Endothelial cell of umbilical vein (primary cell): ENCODE measurements around the gene GIGYF2. TPM values are rescaled to one million over a fixed set of nuclear protein-coding genes. Genes with fewer than 3 reads are reported as not detected.

Experiments used
- BruUV-seq: library from RNA; stranded (reverse); fragments of 400-500 nt; replicated peaks from 2 replicates; lab custom pipeline; 2021; lab: Mats Ljungman, UMichigan
- CTCF ChIA-PET: fragments of 300-600, 350-600 bp; sonication (Branson Sonifier 250); formaldehyde crosslinking; loops from one replicate; lab custom pipeline; 2021; ENCODE audit warnings: antibody characterized with exemption, inconsistent platforms; lab: Charles Lee
- POLR2A ChIA-PET: fragments of 300-600, 350-600 bp; sonication (Branson Sonifier 250); formaldehyde crosslinking; loops from one replicate; lab custom pipeline; 2021; ENCODE audit warnings: antibody characterized with exemption, inconsistent platforms; lab: Charles Lee
- DNase-seq: peaks from one replicate; pipeline ENCODE4 v3.0.0-alpha.2; 2011; ENCODE audit warnings: low read depth, low spot score
- FAIRE-seq: peaks from 2 replicates; lab custom pipeline; 2011; peaks lifted over from hg19 to GRCh38; lab: Jason Lieb, UNC
- H2AFZ ChIP-seq: 2 replicates; pipeline ENCODE4 v1.6.0; 2012; ENCODE audit warnings: low read depth, low read length, control low read depth, inconsistent platforms
- H3K27ac ChIP-seq: 2 replicates; pipeline ENCODE4 v1.5.1; 2011; ENCODE audit warnings: low read depth, mild to moderate bottlenecking, control low read depth, low read length, moderate library complexity; ENCODE audit not compliant: insufficient read depth
- H3K27me3 ChIP-seq, 2 experiments: 2 replicates each; pipeline versions ENCODE4 v1.6.0 to v1.6.1; 2011; ENCODE audit warnings: low read length in 2 of 2, mixed read lengths in 1 of 2; ENCODE audit not compliant: control insufficient read depth in 2 of 2, insufficient read depth in 2 of 2
- H3K36me3 ChIP-seq, 2 experiments: 2 replicates in 1 of 2; 3 replicates in 1 of 2; pipeline ENCODE4 v1.5.1; 2011; ENCODE audit warnings: low read length in 2 of 2, mild to moderate bottlenecking in 1 of 2, moderate library complexity in 1 of 2; ENCODE audit not compliant: control insufficient read depth in 2 of 2, insufficient read depth in 2 of 2; ENCODE audit errors: extremely low read depth in 1 of 2
- H3K4me1 ChIP-seq: 3 replicates; pipeline ENCODE4 v1.5.1; 2011; ENCODE audit warnings: mild to moderate bottlenecking, low read length; ENCODE audit not compliant: control insufficient read depth, insufficient read depth; ENCODE audit errors: extremely low read depth
- H3K4me2 ChIP-seq: 2 replicates; pipeline ENCODE4 v1.6.1; 2011; ENCODE audit warnings: low read length, control low read depth, mixed read lengths; ENCODE audit not compliant: insufficient read depth
- H3K4me3 ChIP-seq, 3 experiments: fragments of 200-600 bp in 1 of 3; sonication (generic), shearing (Covaris generic) in 1 of 3; replicated peaks in 1 of 3; 2 replicates each; pipeline ENCODE4 v1.5.1; 2011 to 2016; ENCODE audit warnings: control low read depth in 3 of 3, low read length in 3 of 3, mild to moderate bottlenecking in 2 of 3, inconsistent platforms in 1 of 3, low read depth in 1 of 3, moderate library complexity in 1 of 3; ENCODE audit not compliant: insufficient read depth in 1 of 3
- H3K79me2 ChIP-seq: 2 replicates; pipeline ENCODE4 v1.6.0; 2012; ENCODE audit warnings: low read length, inconsistent platforms; ENCODE audit not compliant: control insufficient read depth, insufficient read depth
- H3K9ac ChIP-seq: replicated peaks from 2 replicates; pipeline ENCODE3; 2011; ENCODE audit warnings: low read length, control low read depth; ENCODE audit not compliant: insufficient read depth; ENCODE audit errors: extremely low read depth
- H3K9me1 ChIP-seq: replicated peaks from 3 replicates; pipeline ENCODE4 v1.6.0; 2011; ENCODE audit warnings: mild to moderate bottlenecking, low read length; ENCODE audit not compliant: control insufficient read depth, insufficient read depth; ENCODE audit errors: extremely low read depth
- H3K9me3 ChIP-seq: replicated peaks from 2 replicates; pipeline ENCODE4 v1.5.1; 2012; ENCODE audit warnings: low read length, inconsistent platforms; ENCODE audit not compliant: control insufficient read depth, insufficient read depth
- H4K20me1 ChIP-seq: replicated peaks from 2 replicates; pipeline ENCODE3; 2011; ENCODE audit warnings: mild to moderate bottlenecking, low read length; ENCODE audit not compliant: control insufficient read depth, insufficient read depth; ENCODE audit errors: extremely low read depth
- CTCF ChIP-seq, 2 donors: IDR thresholded peaks; 1 replicate in 1 of 2; 2 replicates in 1 of 2; pipeline ENCODE4 v1.5.1; 2011; ENCODE audit warnings: low read length in 2 of 2, mild to moderate bottlenecking in 2 of 2, moderate library complexity in 2 of 2, control low read depth in 1 of 2, inconsistent platforms in 1 of 2, low read depth in 1 of 2; ENCODE audit not compliant: insufficient read depth in 1 of 2; ENCODE audit errors: extremely low read depth in 1 of 2
- EZH2 ChIP-seq: IDR thresholded peaks from 2 replicates; pipeline ENCODE4 v1.6.1; 2012; ENCODE audit warnings: borderline replicate concordance, low read depth, mild to moderate bottlenecking, moderate library complexity, low read length, inconsistent platforms; ENCODE audit not compliant: severe bottlenecking
- FOS ChIP-seq: IDR thresholded peaks from 2 replicates; pipeline ENCODE4 v1.6.1; 2011; ENCODE audit warnings: mild to moderate bottlenecking, low read length, moderate library complexity, borderline replicate concordance; ENCODE audit not compliant: insufficient read depth
- GATA2 ChIP-seq: IDR thresholded peaks from 2 replicates; pipeline ENCODE4 v1.7.0; 2011; ENCODE audit warnings: low read depth, mild to moderate bottlenecking, moderate library complexity, mixed read lengths, low read length; ENCODE audit not compliant: insufficient read length, insufficient read depth
- JUN ChIP-seq: IDR thresholded peaks from 2 replicates; pipeline ENCODE4 v1.6.1; 2011; ENCODE audit warnings: borderline replicate concordance, low read depth; ENCODE audit not compliant: insufficient read length, insufficient read depth
- MAX ChIP-seq: IDR thresholded peaks from 2 replicates; pipeline ENCODE4 v1.6.1; 2011; ENCODE audit not compliant: insufficient read depth, insufficient read length
- MYC ChIP-seq: IDR thresholded peaks from one replicate; pipeline ENCODE4 v1.6.1; 2011; ENCODE audit warnings: mild to moderate bottlenecking, low read depth, low read length
- POLR2A ChIP-seq: IDR thresholded peaks from 2 replicates; pipeline ENCODE4 v1.6.1; 2012; ENCODE audit warnings: low read depth, mild to moderate bottlenecking, control low read depth, low read length
- POLR2AphosphoS5 ChIP-seq: IDR thresholded peaks from 2 replicates; pipeline ENCODE4 v1.6.1; 2012; ENCODE audit warnings: low read depth, mild to moderate bottlenecking, control low read depth, low read length, moderate library complexity; ENCODE audit not compliant: insufficient read depth
- dilution Hi-C: fragments of 300-500 bp; cut with MboI; formaldehyde crosslinking; loops from one replicate; pipeline ENCODE4 v1.15.0; 2019; ENCODE audit warnings: low sequenced_read_pairs; ENCODE audit not compliant: extremely low pct_ligation_motif_present
- intact Hi-C: fragments of 100-400 bp; cut with micrococcal nuclease; formaldehyde crosslinking; loops from one replicate; pipeline ENCODE4 v1.10.0; 2022
- polyA plus RNA-seq, 4 experiments: library from polyadenylated mRNA; depleted of rRNA in 3 of 4; stranded (reverse) in 3 of 4; unstranded in 1 of 4; fragments of >200 nt; gene quantifications; 2 replicates each; pipeline versions ENCODE4 v1.2.1 to v1.2.3, GENCODE V29; 2011 to 2012; ENCODE audit warnings: missing spikeins in 1 of 4
- total RNA-seq: library from RNA; stranded (reverse); gene quantifications from 2 replicates; pipeline ENCODE4 v1.2.3, GENCODE V29; 2021

The GIGYF2 gene
- total and polyA plus RNA-seq, 2 donors (not counting 3 experiments of a cell fraction or from before 2014, with no cell fraction given) = 22.9 to 56.4 TPM

- Histone ChIP-seq H3K4me3 (no peak overlapping the region), H3K27me3 (no peaks in the 10 kb centered on the region), H3K9ac (no peak overlapping the region), H3K36me3 (peaks cover 0 to 3% of the 10 kb centered on the region in 2 experiments), H3K9me3 (no peaks in the 10 kb centered on the region), H3K4me2 (no peak overlapping the region), H3K9me1 (no peaks in the 10 kb centered on the region), H3K79me2 (peaks cover 7% of the 10 kb centered on the region), H2AFZ (no peak overlapping the region), H4K20me1 (no peaks in the 10 kb centered on the region), H3K27ac (no peak overlapping the region), H3K4me1 (peaks cover 8% of the 10 kb centered on the region)
- no TSS peak for BruUV-seq
- POLR2A ChIA-PET = no interaction called here
- DNase-seq = no peak
- dilution Hi-C loops = no loop called here
- FAIRE-seq = no peak
- CTCF ChIA-PET = no interaction called here
- TF ChIP-seq GATA2 = no peak
- no peak for TF ChIP-seq JUN
- no peak for TF ChIP-seq EZH2
- TF ChIP-seq POLR2A = no peak
- TF ChIP-seq MAX = no peak
- no peak for TF ChIP-seq POLR2AphosphoS5
- TF ChIP-seq CTCF (IDR thresholded peaks at IDR 0.05; ENCODE audit: extremely low read depth in 1 of 2, insufficient read depth in 1 of 2, low read depth in 1 of 2, low read length in 2 of 2) = no peak
- no peak for TF ChIP-seq MYC
- no peak for TF ChIP-seq FOS
- intact Hi-C loops = no loop called here
These were observed 105.0 kb downstream of the GIGYF2 start for GRCh38 chr2:232802091-232802490.
